ENCODE results near the gene MOGAT3. TPM values are rescaled to one million over a fixed set of nuclear protein-coding genes. Genes with fewer than 3 reads are reported as not detected.

The MOGAT3 gene
- total RNA-seq, 1 experiment from 2014 or later: 0.15 TPM

- peaks cover 26 to 41% (median 27%) of the 10 kb centered on the region in 3 experiments for H3K36me3 Mint-ChIP-seq (ENCODE audit: insufficient read depth in 1 of 3, low read depth in 3 of 3)
- H2BK12ac ChIP-seq (ENCODE audit: insufficient read length, low read depth, low read length): no peak overlapping the region
- H3K4me3 Mint-ChIP-seq: no peak overlapping the region
- no peak overlapping the region for H3K27ac Mint-ChIP-seq
- DNase-seq: no peak
- H3T11ph ChIP-seq (ENCODE audit: low read length): no peak overlapping the region
- H3K27me3 ChIP-seq (ENCODE audit: insufficient read depth, low read length): no peaks in the 10 kb centered on the region
- no peaks in the 10 kb centered on the region for H3K79me2 ChIP-seq (ENCODE audit: insufficient read depth, low read length)
- H3K79me1 ChIP-seq (ENCODE audit: insufficient read depth, low read depth, low read length, poor library complexity, severe bottlenecking): no peaks in the 10 kb centered on the region
- no peak overlapping the region for H2BK5ac ChIP-seq (ENCODE audit: insufficient read length, low read length)
- H2BK20ac ChIP-seq (ENCODE audit: low read depth, low read length, poor library complexity, severe bottlenecking): no peak overlapping the region
- H2BK15ac ChIP-seq (ENCODE audit: low read depth, low read length): no peak overlapping the region
- no peak overlapping the region for H3K9ac ChIP-seq (ENCODE audit: extremely low read depth, insufficient read length, low read length)
- no CpG with 5 or more reads among the region's 15 CpGs for WGBS (ENCODE audit: extremely low coverage, insufficient read length, low lambda C conversion rate)
- no peak overlapping the region for H4K91ac ChIP-seq (ENCODE audit: insufficient read length, low read depth, low read length)
- H3K9me3 Mint-ChIP-seq: no peaks in the 10 kb centered on the region
- H3K4me1 Mint-ChIP-seq: peaks cover 10 to 13% of the 10 kb centered on the region in 2 experiments
- H4K20me1 ChIP-seq (ENCODE audit: control insufficient read depth, insufficient read depth, insufficient read length): no peaks in the 10 kb centered on the region
- H3K23me2 ChIP-seq (ENCODE audit: insufficient read length, low read depth, low read length, poor library complexity, severe bottlenecking): peaks cover 1% of the 10 kb centered on the region
- H4K8ac ChIP-seq (replicated peaks; ENCODE audit: insufficient read length, low read depth, low read length): no peak overlapping the region
- H3K18ac ChIP-seq (ENCODE audit: insufficient read length, low read depth, low read length): no peak overlapping the region
- H3K9me3 ChIP-seq (ENCODE audit: control insufficient read depth, low read depth, low read length): no peaks in the 10 kb centered on the region
- no peak overlapping the region for H3K4ac ChIP-seq (ENCODE audit: low read depth, low read length)
- H3K27ac ChIP-seq (ENCODE audit: insufficient read length, low read depth, low read length): no peak overlapping the region
- H3K4me2 ChIP-seq (ENCODE audit: insufficient read depth, insufficient read length, low read length): no peak overlapping the region
- no peak overlapping the region for H3K56ac ChIP-seq (ENCODE audit: insufficient read length, low read depth, low read length)
- no peak overlapping the region for H2AFZ ChIP-seq (ENCODE audit: low read length)
- TF ChIP-seq CTCF (conservative IDR thresholded peaks at IDR 0.05): no peak
- no peak overlapping the region for H2BK120ac ChIP-seq (ENCODE audit: low read depth, low read length, poor library complexity, severe bottlenecking)
- H3K14ac ChIP-seq (ENCODE audit: insufficient read depth, low read length): no peak overlapping the region; the same call in 1 of the 2 replicates
- H2AK5ac ChIP-seq (ENCODE audit: insufficient read length, low read length): no peak overlapping the region
- H3K23ac ChIP-seq (ENCODE audit: insufficient read length, low read depth, low read length): no peak overlapping the region
- no peak overlapping the region for H4K5ac ChIP-seq (ENCODE audit: insufficient read length, low read depth, low read length)
- H3K4me1 ChIP-seq (ENCODE audit: insufficient read depth, low read length): peaks cover 3% of the 10 kb centered on the region; the same call in 1 of the 2 replicates
- no peaks in the 10 kb centered on the region for H3K27me3 Mint-ChIP-seq (ENCODE audit: low read depth)
These were observed 22.7 kb upstream of the MOGAT3 start for GRCh38 chr7:101223528-101223927.
